SKM-1 (cell line): ENCODE results near the gene CCKAR.

Experiments used
- DNase-seq: peaks from one replicate; lab custom pipeline; 2025; ENCODE audit not compliant: unreplicated experiment; lab: John Stamatoyannopoulos, UW

Gene CCKAR

DNA sequence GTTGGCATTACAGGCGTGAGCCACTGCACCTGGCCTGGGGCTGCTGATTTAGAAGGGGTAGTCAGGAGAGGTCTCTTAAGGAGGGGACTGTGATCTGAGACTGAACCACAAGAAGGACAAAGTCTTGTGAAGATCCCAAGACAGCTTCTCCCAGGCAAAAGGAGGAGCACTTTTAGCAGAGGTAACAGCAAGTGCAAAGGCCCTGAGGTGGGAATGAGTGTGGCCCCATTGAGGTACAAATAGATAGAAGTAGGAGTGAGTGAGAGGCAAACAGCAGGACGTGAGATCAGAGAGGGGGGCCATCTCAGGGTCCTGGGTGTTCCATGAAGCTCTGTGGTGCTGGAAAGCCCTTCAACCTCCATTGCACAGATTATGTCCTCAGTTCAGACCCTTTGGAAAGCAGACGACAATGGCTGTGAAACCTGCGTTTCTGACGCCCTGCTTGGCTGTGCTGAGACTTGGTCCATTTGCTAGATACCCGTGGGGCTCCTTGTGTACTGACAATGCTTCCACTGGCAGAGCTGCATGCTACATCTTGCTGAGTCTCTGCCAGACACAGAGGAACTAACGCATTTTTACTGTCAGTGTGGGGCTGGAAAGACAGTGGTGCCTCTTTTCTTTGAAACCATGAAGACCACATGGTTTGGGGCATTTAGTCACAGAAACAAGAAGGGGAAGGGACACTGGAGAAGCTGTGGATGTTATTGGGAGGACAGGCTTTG is 1.3 kb upstream of the CCKAR start:
- DNase-seq = no peak

DNA sequence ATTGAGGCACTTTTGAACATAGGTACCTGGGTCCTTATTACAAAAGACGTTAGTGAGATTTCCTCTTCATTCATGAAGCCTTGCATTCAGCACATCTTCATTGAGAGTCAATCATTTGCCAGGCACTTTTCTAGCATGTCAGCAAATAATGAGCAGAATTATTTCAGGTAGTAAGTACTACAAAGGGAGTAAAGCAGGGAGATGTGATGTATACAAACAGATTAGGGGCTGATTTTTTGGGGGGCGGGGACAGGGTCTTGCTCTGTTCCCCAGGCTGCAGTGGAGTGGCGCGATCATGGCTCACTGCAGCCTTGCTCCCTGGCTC is 638 bp upstream of the CCKAR start:
- no peak for DNase-seq

DNA sequence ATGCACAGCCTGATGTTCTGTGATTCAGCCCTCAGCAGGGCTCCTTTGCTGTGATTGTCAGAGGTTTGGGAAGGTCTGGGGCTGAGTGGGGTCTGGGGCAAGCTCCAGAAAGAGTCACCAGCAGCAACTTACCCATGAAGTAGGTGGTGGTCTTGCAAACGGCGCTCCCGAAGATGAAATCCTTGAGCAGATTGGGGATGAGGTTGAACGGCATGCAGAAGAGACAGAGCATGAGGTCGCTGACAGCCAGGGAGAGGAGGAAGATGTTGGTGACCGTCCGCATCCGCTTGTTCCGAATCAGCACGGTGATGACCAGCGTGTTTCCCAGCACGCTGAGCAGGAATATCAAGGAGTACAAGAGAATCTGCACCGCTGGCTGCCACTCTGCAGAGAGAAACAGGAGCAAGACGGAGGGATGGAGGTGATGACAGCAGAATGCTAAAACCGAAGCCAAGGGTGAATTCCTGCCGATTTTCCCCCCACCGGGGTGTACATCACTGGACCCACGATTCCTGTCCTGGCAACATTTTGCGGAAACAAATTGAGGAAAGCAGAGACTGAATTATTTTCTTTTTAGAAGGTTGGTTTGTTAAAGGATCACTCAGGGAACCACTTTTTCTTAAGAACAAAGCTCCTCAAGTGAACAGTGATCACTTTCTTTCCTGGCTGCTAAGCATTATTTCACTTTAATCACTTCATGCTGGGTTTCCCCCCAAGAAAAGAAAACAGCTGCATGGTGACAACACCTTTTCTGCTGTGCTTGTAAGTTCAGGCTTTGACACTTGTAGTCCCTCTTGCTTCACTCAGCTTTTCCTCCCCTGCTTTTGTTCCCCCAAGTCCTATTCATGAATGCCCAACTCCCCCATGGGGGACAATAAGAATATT is 941 bp downstream of the CCKAR start:
- DNase-seq = no peak

DNA sequence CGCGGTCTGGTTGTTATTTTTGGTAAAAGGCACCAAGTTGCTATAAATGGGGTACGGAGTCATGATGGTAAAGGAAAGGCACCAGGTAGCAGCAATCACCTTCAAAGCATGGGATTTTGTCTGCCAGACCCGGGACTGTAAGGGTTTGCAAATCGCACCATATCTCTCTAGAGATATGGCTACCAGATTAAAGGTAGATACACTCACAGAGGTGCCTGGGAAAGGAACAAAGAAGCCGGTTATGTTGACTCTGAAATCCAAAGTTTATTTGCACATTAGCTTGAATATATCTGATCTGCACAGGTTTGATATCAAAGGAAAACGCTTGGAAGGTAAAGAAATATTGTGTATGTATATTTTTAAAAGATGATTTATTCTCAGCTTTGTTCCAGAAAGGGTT is 4.6 kb downstream of the CCKAR start:
- DNase-seq = no peak

DNA sequence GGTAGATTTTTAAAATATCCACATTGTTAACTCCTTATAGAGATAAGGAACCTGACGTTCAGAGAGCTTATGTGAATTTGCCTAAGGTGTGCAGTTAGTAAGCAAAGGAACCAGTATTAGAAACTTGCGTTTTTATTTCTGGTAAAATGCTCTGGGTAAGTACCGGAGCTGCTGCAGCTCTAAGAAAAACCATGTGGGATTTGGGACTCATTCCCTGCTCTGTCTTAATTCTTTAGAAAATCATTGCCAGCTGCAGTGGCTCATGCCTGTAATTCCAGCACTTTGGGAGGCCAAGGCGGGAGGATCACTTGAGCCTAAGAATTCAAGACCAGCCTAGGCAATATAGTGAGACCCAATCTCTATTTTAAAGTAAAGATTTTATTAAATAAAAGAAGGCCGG is 5.8 kb downstream of the CCKAR start:
- no peak for DNase-seq

DNA sequence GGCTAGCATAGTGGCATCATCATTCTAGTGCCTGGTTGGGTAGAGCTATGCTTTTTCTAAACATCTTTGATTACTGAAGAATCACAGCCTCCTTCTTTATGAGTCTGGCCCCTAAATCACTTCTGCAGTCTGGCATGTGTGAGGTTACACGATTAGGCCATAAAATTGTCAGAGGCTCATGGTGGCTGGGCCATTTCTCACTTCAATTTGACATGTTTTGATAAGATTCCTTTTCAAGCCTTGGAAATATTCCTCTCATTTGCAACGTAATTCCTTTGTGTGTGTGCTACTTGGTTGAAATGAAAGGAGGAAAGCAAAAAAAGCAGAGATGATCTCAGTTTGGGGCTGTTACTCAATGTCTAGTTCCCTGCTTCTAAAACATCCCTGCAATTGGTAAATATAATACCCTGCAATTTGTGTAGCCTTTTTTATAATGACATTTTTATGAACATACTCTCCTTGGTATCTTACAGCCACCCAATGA is 6.2 kb downstream of the CCKAR start:
- DNase-seq = no peak

DNA sequence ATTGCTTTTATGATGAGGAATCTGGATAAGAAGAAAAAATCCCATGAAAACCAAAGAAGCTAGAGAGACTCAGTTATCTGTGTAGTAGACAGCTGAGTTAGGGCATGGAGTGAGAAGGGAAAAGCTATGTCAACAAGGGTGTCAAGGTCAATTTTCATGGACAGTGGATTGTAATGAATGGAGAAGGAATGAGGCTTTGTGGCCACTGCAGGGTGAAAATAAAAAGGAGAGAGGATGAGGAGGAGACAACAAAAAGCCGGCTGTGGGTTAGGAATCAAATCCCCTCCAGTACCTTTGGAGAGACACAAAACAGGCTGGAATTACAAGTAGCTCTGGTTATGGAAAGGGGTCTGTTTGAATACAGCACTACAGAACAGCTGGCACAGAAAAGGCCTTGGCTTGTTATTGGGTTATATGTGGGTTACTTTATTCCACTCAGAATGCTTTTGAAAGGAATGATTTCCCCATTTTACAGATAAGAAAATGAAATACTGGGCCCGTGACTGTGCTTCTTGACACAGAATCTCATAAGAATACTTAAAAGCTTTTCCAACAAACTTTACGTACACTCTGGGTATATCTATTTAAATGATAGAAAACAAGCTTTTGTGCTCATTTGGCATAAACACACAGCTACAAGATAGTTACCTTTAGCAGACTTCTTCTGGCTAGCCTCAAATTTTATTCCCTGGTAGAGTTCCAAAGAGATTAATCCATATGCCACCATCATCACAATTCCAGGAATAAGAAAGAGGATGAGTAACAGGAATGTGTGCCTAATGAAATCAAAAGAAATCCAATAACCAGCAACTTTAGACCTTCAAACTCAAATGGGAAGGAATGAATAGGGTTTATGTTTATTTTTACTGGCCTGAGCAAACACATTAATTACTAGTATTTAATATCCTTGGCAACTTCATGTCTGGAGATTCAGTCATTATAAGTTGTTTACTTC is 7.5 kb downstream of the CCKAR start:
- no peak for DNase-seq

DNA sequence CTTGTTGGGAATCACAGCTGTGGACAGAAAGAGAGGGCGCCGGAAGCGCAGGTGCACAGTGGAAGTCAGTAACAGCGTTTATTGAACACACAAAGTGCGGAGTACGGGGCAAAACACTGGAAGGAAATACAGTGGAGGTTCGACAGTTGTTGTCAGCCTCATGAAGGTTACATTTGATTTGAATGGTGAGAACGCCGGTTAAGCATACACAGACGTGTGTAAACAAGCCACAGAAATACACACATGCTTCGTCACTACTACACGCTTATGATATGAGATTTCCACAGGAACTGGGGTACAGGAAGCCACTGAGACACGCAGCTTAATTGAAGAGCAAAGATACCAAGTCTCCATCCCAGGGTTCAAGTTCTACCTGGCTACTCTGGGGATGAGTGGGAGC is 12.0 kb downstream of the CCKAR start:
- no peak for DNase-seq

DNA sequence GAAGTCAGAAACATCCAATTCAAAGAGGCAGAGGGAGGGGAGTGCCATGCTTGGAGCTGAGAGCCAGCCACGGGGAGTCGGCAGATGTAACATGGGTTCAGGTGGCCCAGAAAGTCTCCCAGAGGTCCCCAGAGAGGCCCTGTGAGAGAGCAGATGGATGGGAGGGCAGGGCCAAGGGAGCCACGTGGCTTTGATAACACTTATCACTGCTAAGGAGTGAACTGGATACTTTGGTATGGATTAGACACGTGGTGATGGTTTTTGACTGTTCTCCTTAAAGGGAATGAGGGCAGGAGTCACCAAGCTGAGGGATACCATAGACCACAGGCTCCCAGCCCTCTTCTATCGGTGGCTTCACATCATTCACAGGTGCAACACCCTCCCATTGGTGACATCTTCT is 13.7 kb downstream of the CCKAR start:
- DNase-seq = no peak

DNA sequence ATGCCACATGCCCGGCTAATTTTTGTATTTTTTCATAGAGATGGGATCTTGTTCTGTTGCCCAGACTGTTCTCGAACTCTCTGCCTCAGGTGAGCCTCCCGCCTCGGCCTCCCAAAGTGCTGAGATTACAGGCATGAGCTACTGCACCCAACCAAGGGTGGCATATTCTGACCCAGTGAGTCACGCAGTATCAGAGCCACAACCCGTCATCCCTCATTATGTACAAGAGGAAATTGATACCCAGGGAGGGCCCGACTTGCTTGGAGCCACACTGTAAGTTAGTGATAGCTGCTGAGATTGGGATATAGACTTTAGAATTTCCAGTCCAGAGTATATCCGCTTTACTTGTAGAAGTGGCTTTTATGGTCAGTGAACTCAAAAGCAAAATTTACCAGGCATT is 14.6 kb downstream of the CCKAR start:
- DNase-seq = no peak

DNA sequence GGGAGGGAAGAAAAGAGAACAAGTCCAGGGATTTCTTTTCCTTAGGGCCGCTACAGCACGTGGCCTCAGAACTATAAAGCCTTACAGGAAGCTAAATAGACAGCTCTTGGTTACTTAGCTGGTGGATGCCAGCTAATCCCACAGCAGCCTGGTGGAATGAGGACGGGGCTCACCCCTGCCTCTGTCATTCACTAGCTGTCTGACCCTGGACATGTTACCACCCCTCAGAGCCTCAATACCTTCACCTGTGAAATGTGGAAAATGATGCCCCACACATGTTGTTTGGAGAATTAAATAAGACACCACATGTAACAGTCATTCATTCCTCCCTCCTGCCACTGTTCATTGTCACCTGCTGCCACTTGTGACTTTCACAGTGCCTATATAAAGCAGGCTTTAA is 15.7 kb downstream of the CCKAR start:
- no peak for DNase-seq

DNA sequence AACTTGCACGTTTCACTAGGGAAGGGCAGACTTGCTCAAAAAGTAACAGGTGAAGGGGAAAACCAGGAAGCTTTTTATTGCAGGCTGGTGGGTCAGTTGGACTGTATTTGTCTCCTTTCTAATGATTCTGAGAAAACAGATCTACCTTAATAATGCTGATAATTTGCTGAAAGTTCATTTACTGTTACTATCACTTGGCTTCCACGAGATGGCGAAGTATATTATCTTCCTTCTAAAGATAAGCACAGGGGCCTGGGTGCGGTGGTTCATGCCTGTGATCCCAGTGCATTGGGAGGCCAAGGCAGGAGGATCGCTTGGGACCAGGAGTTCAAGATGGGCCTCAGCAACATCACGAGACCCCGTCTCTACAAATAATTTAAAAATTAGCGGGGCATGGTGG is 16.4 kb downstream of the CCKAR start:
- DNase-seq = no peak

DNA sequence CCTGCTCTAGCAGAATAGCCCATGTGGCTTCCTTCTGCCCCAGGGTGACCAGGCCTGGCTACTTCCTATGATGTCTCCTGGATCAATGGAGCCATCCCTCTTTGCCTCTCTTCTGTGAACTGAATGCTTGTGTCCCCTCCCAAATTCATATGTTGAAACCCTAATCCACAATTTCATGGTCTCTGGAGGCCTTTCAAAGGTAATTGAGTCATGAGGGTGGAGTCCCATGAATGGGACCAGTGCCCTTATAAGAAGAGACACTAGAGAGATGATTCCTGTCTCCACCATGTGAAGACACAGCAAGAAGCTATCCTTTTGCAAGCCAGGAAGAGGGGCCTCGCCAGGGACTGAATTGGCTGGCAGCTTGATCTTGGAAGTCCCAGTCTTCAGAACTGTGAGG is 18.4 kb downstream of the CCKAR start:
- DNase-seq = no peak

DNA sequence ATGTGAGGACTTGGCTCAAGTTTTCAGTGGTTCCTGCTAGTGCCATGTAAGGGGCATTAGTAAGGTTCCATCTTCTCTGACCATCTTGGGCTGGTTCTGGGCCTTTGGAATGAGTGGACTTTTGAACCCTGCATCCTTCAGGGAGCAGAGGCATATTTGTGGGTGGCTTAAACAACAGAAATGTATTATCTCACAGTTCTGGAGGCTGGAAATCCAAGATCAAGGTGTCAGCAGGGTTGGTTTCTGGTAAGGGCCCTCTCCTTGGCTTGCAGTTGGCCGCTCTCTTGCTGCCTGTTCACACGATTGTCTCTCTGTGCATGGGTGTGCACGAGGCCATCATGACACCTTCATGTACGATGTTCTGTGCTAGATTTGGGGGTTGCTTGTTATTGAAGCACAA is 21.3 kb downstream of the CCKAR start:
- no peak for DNase-seq

DNA sequence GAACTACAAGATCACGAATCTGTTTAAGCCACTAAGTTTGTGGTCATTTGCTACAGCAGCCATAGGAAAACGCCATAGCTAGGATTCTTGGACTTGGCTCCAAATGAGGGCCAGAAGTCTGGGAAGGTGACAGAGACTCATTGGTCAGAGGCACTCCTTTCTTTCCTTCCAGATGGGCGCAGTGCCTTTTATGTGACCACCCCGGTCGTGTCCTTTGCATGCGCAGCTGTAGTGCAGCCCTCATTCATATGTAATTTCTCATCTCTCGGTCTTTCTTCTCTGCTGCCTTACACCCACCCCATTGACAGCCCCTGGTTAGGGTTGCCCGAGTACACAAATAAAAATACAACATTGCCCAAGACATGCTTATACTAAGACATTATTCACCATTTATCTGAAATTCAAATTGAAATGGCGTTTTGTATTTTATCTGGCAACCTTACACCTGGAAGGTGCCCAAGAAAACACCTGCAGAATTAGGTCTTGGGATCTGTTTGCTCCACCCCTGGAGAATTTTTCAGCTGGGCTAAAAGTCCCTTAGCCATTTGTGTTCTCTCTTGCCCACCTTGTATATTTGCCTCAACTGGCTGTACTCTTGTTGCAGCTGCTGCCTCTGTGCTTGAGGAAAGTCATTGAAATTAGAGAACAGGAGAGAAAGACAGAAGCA is 21.9 kb downstream of the CCKAR start:
- no peak for DNase-seq

DNA sequence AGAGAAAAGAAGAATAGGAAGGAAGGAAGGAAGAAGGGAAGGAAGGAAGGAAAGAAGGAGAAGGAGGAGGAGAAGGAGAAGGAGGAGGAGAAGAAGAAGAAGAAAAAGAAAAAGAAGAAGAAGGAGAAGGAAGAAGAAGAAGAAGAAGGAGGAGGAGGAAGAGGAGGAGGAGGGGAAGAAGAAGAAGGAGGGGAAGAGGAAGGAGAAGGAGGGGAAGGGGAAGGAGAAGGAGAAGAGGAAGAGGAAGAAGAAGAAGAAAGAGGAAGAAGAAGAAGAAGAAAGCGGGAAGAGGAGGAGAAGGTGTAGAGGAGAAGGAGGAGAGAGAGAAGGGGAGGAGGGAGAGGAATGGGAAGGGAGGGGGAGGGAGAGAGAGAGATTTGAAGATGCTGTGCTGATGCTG is 22.6 kb downstream of the CCKAR start:
- DNase-seq = no peak

DNA sequence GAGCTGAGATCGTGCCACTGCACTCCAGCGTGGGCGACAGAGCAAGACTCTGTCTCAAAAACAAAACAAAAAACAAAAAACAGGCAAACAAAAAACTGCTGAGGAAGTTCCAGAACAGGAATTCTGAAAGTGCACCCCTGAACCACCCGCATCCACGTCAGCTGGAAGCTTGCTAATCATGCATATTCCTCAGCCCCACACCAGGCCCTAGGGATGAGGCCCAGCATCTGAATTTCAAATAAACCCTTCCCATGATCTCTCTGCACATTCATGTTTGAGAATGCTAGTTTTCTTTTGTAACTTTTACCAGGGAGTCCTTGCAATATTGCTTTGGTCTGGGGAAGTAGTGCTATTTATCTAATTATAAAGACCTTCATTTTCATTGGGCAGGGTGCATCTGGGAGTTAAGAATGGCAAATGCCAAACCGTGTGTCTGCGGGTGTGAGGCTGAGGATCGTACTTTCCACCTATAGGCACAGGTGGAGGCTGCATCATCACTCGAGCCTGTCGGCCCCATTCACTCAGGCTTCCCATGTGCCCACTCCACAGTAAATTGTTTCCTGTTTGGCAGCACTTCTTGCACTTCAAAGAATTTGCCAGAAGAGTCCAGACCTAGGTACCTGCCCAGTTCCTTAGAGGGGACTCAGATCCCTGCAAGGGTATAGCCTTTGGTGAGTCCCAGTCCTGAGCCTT is 23.6 kb downstream of the CCKAR start:
- no peak for DNase-seq

DNA sequence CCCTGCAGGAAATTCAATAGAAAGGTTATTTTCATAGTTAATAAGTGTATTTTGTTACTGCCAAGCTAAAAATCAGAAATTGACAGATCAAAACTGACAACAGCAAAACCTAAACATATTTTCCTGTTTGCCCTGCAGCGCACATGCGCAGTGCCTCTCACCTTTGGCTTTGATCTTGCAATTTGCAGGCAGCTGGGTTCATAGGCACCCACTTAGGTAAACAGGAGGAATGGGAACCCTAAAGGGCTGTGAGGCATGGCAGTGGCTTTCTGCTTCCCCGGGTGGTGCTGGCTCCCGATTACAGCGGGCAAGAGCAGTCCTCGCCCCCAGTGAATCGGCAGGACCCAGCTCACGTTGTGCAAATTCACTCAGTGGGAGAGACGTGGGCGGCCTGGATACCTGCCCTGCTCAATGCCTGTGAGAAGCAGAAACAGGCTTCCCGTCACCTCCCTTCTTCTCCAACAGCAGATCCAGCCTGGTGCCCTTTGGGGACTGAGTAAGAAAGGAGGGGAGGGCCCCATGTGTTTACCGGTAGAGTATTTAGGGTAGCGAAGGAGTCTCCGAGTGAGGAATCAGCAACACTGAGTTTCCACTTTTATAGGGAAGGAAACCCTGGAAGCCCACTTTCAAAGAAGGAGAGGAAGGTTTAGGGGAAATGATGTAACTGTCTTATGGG is 25.7 kb downstream of the CCKAR start:
- DNase-seq = no peak

DNA sequence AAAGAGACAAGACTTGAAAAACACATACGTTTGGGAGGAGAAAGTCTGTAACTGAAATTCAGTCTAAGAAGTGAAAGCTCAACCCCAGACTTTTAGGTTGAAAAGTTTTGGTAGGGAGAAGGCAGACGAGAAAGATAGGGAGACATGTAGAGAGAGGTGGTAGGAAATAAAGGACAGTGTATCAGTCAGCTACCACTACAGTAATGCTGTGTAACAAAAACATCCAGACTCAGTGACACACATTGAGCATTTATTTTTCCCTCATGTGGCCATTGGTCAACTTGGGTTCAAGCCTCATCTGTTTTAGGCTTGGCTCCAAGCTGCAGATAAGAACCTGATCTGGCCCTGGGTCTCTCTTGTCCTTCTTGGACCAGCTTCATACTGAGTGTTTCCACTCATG is 26.9 kb downstream of the CCKAR start:
- DNase-seq = no peak

DNA sequence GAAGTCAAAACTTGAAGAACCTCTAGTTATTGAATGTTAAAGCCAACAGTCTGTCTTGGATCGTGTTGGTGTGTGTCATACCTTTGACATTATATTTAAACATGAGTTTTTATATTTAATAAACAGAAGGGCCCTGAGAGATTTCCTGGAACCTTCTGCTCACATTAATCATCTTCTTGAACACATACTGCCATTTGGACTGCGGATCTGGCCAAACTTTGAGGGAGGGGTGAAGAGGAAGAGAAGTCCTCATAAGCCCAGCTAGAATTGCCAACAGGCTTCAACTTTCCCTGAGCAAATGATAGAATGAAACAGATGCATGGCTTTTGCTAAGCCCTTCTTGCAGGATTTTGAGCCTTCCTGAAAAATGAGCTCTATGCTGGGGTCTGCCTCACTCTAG is 27.4 kb downstream of the CCKAR start:
- DNase-seq = no peak
